HUES6 (cell line): ENCODE measurements around the gene EHBP1L1.
A peak's percentile ranks its signal among the peaks of the same experiment; 100 is the strongest.
"Not testable (repeated sequence)": the region's sequence is repeated elsewhere in the genome, so short reads cannot be mapped to it uniquely, and the experiment has no call there.

Experiments
- H3K27ac ChIP-seq: 2 replicates; pipeline ENCODE4 v1.7.0; 2013; ENCODE audit warnings: low read depth, mild to moderate bottlenecking, low read length, inconsistent platforms
- H3K27me3 ChIP-seq: 2 replicates; pipeline ENCODE4 v1.6.1; 2013; ENCODE audit warnings: low read length; ENCODE audit not compliant: control insufficient read depth, insufficient read depth
- H3K36me3 ChIP-seq: 2 replicates; pipeline ENCODE4 v1.6.1; 2013; ENCODE audit warnings: low read length; ENCODE audit not compliant: control insufficient read depth, insufficient read depth
- H3K4me1 ChIP-seq: 2 replicates; pipeline ENCODE4 v1.6.1; 2013; ENCODE audit warnings: low read length; ENCODE audit not compliant: control insufficient read depth, insufficient read depth
- H3K4me3 ChIP-seq: 2 replicates; pipeline ENCODE4 v1.5.1; 2013; ENCODE audit warnings: low read depth, low read length
- H3K9ac ChIP-seq: one replicate; pipeline ENCODE4 v1.6.1; 2013; ENCODE audit warnings: mild to moderate bottlenecking, low read length
- H3K9me3 ChIP-seq: 2 replicates; pipeline ENCODE4 v1.6.1; 2013; ENCODE audit warnings: low read depth, low read length; ENCODE audit not compliant: control insufficient read depth, insufficient read depth

Gene EHBP1L1

DNA sequence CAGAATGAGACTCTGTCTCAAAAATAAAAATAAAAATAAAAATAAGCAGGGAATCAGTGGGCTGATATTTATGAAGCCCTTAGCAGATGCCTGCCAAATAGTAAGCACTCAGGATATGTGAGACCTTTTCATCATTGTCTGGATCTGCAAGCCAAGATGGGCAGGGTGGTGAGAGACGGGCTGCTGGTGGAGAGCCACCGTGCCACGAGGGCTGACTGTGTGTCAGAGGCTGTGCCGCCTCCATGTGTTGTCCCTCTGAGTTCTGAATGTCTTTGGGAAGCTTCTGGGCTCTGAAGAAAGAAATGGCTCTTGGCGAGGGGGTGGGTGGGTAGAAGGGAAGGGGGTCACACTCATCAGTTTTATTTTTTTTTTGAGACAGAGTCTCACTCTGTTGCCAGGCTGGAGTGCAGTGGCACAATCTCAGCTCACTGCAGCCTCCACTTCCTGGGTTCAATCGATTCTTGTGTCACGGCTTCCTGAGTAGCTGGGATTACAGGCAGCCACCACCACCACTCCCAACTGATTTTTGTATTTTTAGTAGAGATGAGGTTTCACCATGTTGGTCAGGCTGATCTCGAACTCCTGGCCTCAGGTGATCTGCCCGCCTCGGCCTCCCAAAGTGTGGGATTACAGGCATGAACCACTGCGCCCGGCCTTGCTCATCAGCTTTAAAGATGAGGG, 10.8 kb upstream of the EHBP1L1 start:
- not testable (repeated sequence) for H3K27me3 ChIP-seq, H3K9ac ChIP-seq, H3K36me3 ChIP-seq, H3K27ac ChIP-seq, H3K4me3 ChIP-seq, H3K9me3 ChIP-seq
- peaks cover 19% of the 10 kb centered on the region for H3K4me1 ChIP-seq

DNA sequence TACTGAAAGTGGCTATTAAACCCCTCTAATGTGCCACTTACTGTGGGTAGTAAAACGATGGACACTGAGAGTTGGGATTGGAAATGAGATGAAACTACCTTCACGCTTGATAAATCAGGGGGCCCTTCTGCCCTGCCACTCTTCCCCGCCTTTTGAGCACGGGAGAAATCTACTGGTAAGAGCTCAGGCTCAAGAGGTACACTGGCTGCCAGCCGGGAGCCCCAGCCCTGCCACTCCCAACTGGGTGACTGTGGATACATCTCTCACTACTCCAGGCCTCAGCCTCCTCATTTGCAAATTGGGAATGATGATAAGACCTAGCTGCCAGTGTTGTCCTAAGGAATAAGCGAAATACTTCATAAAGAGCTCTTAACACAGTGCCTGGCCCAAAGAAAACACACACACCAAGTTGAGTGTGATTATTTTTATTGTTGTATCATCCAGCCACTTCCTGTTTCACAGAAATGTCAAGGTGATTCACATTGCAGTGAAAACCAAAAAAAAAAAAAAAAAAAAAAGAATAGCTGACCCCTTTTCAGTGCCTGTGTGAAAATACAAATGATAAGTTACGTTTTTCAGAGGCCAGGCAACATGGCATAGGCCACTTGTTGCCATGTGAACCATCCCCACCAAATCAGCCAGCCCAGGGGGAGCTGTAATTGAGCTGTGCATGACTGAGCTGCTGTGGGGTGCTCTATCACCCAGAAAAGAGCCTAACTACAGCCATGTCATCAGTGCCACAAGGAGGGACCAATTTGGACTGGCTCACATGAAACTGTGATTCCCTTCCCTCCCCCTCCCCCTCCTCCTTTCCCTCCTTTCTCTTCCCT, 10.0 kb upstream of the EHBP1L1 start:
- H3K9ac ChIP-seq: no peak overlapping the region

DNA sequence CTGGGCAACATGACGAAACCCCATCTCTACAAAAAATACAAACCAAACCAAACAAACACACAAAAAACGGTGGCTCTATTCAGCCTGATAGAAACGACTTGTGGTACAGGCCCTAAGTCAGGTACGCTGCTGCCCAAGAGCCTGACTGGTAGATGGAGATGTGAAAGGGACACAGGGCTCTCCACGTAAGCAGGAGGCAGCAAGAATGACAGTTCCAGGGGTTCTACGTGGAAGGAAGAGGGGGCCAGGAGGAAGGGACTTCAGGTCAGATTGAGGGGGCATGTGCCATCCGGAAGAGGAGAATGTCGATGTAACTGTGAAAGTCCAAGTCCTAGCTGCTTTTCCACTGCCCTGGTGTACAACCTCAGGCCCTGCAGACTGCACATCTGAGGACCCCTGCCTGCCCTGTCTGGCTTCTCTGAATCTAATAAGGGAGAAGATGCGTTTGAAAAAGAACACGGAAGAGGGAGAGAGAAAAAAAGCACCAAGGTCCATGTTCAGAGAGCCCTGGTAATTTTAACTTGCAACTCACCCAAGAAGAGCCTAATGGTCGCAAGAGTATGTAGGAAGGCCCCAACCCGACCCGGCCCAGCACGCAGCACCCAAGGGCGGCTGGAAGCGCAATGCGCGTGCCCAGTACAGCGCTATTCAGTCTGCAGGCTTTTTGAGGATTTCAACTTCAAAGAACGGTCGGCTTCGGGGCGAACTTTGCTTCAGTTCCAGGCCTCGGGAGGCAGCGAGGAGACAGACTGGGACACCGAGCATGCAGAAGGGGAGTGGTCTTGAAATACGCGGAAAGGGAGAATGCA, 6.5 kb upstream of the EHBP1L1 start:
- H3K27ac ChIP-seq: no peak overlapping the region
- peak overlapping the region; percentile 76 for H3K9ac ChIP-seq
- H3K4me1 ChIP-seq: peaks cover 27% of the 10 kb centered on the region
- H3K9me3 ChIP-seq: no peaks in the 10 kb centered on the region
- no peaks in the 10 kb centered on the region for H3K27me3 ChIP-seq
- no peaks in the 10 kb centered on the region for H3K36me3 ChIP-seq
- H3K4me3 ChIP-seq: peak overlapping the region; percentile 91

More for the DNA sequence above, 10.0 kb upstream of the EHBP1L1 start:
- no peaks in the 10 kb centered on the region for H3K9me3 ChIP-seq
- H3K27me3 ChIP-seq: no peaks in the 10 kb centered on the region
- H3K36me3 ChIP-seq: no peaks in the 10 kb centered on the region
- H3K27ac ChIP-seq: no peak overlapping the region
- no peak overlapping the region for H3K4me3 ChIP-seq
- H3K4me1 ChIP-seq: peaks cover 11% of the 10 kb centered on the region

DNA sequence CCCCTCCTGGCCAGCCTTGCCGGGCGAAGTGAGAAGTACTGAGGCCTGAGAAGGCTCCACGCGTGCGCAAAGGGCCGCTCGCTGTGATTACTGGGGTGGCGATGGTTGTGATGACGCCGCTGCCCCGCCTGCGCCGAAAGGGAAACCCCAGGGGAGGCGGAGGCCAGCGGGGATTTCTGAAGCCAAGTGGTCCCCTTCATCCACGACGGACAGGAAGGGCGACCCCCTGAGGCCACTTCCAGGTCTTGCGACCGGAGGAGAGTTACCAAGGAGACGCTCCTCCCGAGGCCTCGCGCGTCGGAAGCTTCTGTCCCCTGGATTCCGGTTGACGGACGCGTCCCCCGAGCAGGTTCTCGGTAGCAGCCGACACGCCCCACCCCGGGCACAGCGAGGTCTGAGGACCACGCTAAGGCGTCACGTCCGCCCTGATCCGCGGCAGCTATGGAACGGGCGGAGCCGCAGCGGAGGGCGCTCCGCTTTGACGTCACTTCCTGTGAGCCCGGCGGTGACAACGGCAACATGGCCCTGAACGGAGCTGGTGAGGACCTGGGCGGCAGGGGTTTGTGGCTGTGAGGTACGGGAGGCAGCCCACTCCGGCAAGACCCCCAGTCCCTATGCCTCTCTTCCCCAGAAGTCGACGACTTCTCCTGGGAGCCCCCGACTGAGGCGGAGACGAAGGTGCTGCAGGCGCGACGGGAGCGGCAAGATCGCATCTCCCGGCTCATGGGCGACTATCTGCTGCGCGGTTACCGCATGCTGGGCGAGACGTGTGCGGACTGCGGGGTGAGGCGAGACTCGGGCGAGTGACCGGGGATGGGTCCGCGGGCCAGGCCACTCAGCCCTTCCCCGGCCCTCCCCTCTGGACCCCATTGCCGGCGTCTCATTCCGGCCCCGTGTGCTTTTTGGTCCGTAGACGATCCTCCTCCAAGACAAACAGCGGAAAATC, 5.6 kb upstream of the EHBP1L1 start, which contains the start of gene ZNRD2:
TSS of gene ZNRD2 (plus strand) at position 505 of the 946 bp plus-strand sequence. CDS start at position 520, 15 bp downstream.
- Histone ChIP-seq H3K27ac (peak within 1 kb of the TSS; percentile 54; the same call in 1 of the 2 replicates), H3K27me3 (peaks cover 7% of the 10 kb centered on the region), H3K4me3 (peak within 1 kb of the TSS; percentile 91), H3K9me3 (no peaks in the 10 kb centered on the region), H3K4me1 (peaks cover 34% of the 10 kb centered on the region), H3K36me3 (no peaks in the 10 kb centered on the region), H3K9ac (peak within 1 kb of the TSS; percentile 76)

DNA sequence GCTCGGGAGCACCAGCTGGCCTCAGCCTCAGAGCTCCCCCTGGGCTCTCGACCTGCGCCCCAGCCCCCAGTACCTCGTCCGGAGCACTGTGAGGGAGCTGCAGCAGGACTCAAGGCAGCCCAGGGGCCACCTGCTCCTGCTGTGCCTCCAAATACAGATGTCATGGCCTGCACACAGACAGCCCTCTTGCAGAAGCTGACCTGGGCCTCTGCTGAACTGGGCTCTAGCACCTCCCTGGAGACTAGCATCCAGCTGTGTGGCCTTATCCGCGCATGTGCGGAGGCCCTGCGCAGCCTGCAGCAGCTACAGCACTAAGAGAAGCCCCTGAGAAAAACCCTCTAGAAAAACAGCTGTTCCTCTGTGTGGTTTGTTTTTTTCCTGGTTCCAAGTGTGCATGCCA, 4.4 kb upstream of the EHBP1L1 start:
- no peaks in the 10 kb centered on the region for H3K36me3 ChIP-seq
- peaks cover 17% of the 10 kb centered on the region for H3K27me3 ChIP-seq
- H3K27ac ChIP-seq: no peak overlapping the region
- H3K4me1 ChIP-seq: peaks cover 35% of the 10 kb centered on the region
- H3K4me3 ChIP-seq: peak overlapping the region; percentile 91
- no peak overlapping the region for H3K9ac ChIP-seq
- no peaks in the 10 kb centered on the region for H3K9me3 ChIP-seq

DNA sequence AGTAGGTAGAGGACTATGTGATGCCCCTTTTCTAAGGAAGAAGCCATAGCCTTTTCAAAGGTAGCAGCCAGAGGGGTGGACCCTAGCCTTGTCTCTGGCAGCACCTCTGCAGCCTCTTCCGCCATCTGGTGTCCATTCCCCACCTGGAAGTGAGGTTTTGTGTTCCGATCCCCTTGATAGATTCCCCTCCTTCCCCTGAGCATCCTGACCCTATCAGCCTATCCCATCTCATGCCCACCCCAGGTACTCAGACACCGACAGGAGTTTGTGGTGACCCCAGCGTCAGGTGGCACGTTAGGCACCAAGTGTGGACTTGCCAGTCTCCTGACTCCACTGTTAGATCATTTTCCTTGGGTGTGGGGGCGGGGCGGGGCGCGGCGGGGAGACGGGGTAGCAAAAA, 3.9 kb upstream of the EHBP1L1 start:
- no peak overlapping the region for H3K27ac ChIP-seq
- peaks cover 37% of the 10 kb centered on the region for H3K4me1 ChIP-seq
- no peaks in the 10 kb centered on the region for H3K36me3 ChIP-seq
- peaks cover 22% of the 10 kb centered on the region for H3K27me3 ChIP-seq
- H3K4me3 ChIP-seq: peak overlapping the region; percentile 91
- H3K9me3 ChIP-seq: no peaks in the 10 kb centered on the region
- no peak overlapping the region for H3K9ac ChIP-seq

DNA sequence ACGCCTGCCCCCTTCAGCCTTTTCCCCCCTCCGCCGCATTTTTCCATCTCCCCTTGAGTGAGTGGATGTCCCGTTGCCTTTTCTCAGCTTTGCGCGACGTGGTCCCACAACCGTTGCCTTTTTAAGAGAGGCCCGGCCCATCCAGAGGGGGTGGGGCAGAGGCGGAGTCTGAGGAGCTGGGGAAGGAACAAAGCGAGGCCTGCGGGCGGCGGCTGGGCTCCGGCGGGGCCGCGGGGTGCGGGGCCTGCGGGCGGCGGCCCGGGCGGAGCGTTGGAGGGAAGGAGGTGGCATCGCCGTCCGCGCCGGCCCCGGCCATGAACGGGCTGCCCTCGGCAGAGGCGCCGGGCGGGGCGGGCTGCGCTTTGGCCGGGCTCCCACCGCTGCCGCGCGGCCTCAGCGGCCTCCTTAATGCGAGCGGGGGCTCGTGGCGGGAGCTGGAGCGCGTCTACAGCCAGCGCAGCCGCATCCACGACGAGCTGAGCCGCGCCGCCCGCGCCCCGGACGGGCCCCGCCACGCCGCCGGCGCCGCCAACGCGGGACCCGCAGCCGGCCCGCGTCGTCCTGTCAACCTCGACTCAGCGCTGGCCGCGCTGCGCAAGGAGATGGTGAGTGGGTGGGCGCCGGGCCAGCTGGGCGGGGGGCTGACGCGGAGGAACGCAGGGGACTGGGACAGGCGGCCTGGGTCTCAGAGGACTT, 3.3 kb upstream of the EHBP1L1 start, which contains the start of gene FAM89B:
TSS of gene FAM89B (plus strand) at position 183 of the 696 bp plus-strand sequence. CDS start at position 315, 132 bp downstream.
- Histone ChIP-seq H3K4me1 (peaks cover 40% of the 10 kb centered on the region), H3K9ac (peak within 1 kb of the TSS; percentile 55), H3K9me3 (no peaks in the 10 kb centered on the region), H3K27me3 (peaks cover 28% of the 10 kb centered on the region), H3K36me3 (no peaks in the 10 kb centered on the region), H3K27ac (no peak within 1 kb of the TSS), H3K4me3 (peak within 1 kb of the TSS; percentile 91)

DNA sequence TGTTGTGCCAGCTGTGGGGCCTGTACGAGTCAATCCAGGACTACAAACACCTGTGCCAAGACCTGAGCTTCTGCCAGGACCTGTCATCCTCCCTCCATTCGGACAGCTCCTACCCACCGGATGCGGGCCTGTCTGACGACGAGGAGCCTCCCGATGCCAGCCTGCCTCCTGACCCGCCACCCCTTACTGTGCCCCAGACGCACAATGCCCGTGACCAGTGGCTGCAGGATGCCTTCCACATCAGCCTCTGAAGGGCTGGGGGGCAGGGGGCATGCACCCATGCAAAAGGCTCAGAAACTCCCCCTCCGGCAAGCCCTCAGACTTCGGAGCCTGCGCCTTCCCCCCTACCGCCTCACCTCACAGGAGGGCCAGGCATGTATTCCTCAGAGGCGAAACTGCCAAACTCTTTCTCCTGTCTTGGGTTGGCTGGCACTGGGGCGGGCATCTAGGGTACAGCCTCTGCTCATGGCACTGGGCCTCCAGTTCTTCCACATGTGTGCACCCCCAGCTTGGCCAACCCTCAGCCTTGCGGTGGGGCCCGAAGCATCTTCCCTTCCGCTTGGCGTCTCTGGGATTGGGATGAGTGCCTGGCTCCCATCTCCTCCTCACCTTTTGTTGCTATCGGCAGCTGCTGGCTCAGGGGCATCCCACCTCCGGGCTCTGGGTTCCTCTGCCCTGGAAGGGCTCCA, 2.3 kb upstream of the EHBP1L1 start:
- no peaks in the 10 kb centered on the region for H3K9me3 ChIP-seq
- H3K4me1 ChIP-seq: peaks cover 40% of the 10 kb centered on the region
- H3K27ac ChIP-seq: no peak overlapping the region
- H3K9ac ChIP-seq: no peak overlapping the region
- H3K27me3 ChIP-seq: peaks cover 38% of the 10 kb centered on the region
- H3K4me3 ChIP-seq: peak overlapping the region; percentile 91; the same call in 1 of the 2 replicates
- H3K36me3 ChIP-seq: no peaks in the 10 kb centered on the region

DNA sequence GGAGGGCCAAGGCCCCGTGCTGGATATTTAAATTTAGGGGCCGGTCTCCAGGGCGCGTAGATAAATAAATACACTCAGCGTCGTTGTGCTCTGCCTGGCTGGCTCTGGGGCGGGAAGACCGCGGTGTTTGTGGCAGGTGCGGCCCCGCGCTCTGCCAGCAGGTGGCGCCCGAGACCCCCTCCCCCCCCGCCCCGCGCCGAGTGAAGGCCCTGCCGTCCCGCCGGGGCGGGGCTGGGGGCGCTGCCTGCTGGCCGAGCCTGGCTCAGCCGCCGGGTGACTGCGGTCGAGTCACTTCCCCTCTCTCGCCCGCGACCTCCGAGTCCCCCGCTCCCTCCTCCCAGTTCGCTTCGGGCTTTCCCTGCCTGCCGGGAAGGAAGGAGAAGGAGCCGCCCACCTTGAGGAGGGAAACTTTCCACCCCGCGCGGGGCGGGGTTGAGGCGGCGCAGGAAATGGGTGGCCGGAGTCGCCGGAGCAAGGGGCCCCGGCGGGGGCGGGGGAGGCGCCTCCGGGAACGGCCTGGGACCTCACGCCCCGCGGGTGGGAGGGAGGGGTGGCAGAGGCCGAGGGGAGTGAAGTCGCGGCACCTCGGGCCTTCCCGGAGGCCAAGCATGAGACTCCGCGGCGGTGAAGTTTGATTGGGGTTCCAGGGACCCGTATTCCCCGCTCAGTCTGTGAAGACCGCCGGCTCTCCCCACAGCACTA, 1.6 kb upstream of the EHBP1L1 start:
- Histone ChIP-seq H3K27ac (no peak overlapping the region), H3K36me3 (no peaks in the 10 kb centered on the region), H3K27me3 (peaks cover 43% of the 10 kb centered on the region), H3K9ac (peak overlapping the region; percentile 16), H3K4me3 (peak overlapping the region; percentile 66), H3K9me3 (no peaks in the 10 kb centered on the region), H3K4me1 (peaks cover 35% of the 10 kb centered on the region)
